Thyroid gland (tissue), 4 donors: ENCODE data around the gene NPC1. TPM values are rescaled to one million over a fixed set of nuclear protein-coding genes. Genes with fewer than 3 reads are reported as not detected.
"Not testable (repeated sequence)": the region's sequence is repeated elsewhere in the genome, so short reads cannot be mapped to it uniquely, and the experiment has no call there.

Source experiments
- DNase-seq, 2 donors: peaks; one replicate each; pipeline ENCODE4 v3.0.0-alpha.2; 2019
- H3K27ac ChIP-seq, 3 donors: fragments of 200-600 bp; sonication (generic); 1 replicate in 2 of 3; 2 replicates in 1 of 3; pipeline ENCODE4 v1.5.1; 2016 to 2019; ENCODE audit warnings: mild to moderate bottlenecking in 1 of 3, moderate library complexity in 1 of 3
- H3K27me3 ChIP-seq: fragments of 200-600 bp; sonication (generic); one replicate; pipeline ENCODE4 v1.5.1; 2019
- H3K36me3 ChIP-seq, 2 donors: fragments of 200-600 bp; sonication (generic); one replicate each; pipeline ENCODE4 v1.5.1; 2016 to 2019
- H3K4me1 ChIP-seq, 2 donors: fragments of 200-600 bp; sonication (generic); one replicate each; pipeline ENCODE4 v1.5.1; 2017 to 2019
- H3K4me3 ChIP-seq, 3 donors: fragments of 200-600 bp; sonication (generic); replicated peaks in 1 of 3; 1 replicate in 2 of 3; 2 replicates in 1 of 3; pipeline ENCODE4 v1.5.1; 2016; ENCODE audit warnings: mild to moderate bottlenecking in 1 of 3
- H3K9me3 ChIP-seq: fragments of 200-600 bp; sonication (generic); one replicate; pipeline ENCODE4 v1.5.1; 2017
- POLR2A ChIP-seq, 2 donors: fragments of 450-650 bp; IDR thresholded peaks; one replicate each; pipeline ENCODE4 v1.6.1; 2017; ENCODE audit warnings: antibody characterized with exemption in 2 of 2, mild to moderate bottlenecking in 2 of 2, moderate library complexity in 1 of 2
- WGBS, 2 donors: methylation state at CpG; one replicate each; pipeline ENCODE4 v1.1.5; 2017; 5-methylcytosine and 5-hydroxymethylcytosine counted together
- intact Hi-C: fragments of 100-400 bp; cut with DNase I; formaldehyde crosslinking; loops from one replicate; pipeline ENCODE4 v1.15.1; 2023
- total RNA-seq, 4 donors: library from RNA; depleted of rRNA; stranded (reverse); fragments of >200 nt; gene quantifications; one replicate each; pipeline ENCODE4 v1.2.3, GENCODE V29; 2016
- TF ChIP-seq, protein P1 (sequence below), 6 experiments: fragments of 200-600 bp in 3 of 6; fragments of 450-650 bp in 3 of 6; sonication (generic) in 3 of 6; IDR thresholded peaks; one replicate each; pipeline ENCODE4 v1.5.1; 2016 to 2019; ENCODE audit warnings: antibody characterized with exemption in 6 of 6, mild to moderate bottlenecking in 2 of 6, inconsistent platforms in 1 of 6, moderate library complexity in 1 of 6

The NPC1 gene
- total RNA-seq, 4 donors from 2014 or later: 32.8 to 68.6 (median 42.0) TPM

DNA sequence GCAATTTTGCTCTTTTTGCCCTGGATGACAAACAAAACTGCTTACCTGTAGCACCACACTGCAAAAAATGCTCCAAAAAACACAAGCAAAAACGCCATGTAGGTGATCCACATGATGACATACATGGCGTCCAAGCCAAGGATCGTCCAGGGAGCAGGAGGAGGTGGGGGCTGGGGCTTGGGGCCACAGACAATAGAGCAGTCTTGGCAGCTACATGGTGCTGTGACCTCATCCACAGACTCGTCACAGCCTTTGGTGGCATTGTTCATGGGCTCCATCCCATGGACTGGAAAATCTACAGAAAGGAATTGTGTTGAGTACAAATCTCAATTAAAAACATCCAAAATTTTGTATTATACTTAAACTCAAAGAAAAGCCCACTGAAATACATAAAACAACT, 26.1 kb downstream of the NPC1 start:
- H3K4me1 ChIP-seq: no peaks in the 10 kb centered on the region
- no peak overlapping the region for H3K4me3 ChIP-seq
- H3K9me3 ChIP-seq: no peaks in the 10 kb centered on the region
- no peaks in the 10 kb centered on the region for H3K27me3 ChIP-seq
- TF ChIP-seq, protein P1, sequence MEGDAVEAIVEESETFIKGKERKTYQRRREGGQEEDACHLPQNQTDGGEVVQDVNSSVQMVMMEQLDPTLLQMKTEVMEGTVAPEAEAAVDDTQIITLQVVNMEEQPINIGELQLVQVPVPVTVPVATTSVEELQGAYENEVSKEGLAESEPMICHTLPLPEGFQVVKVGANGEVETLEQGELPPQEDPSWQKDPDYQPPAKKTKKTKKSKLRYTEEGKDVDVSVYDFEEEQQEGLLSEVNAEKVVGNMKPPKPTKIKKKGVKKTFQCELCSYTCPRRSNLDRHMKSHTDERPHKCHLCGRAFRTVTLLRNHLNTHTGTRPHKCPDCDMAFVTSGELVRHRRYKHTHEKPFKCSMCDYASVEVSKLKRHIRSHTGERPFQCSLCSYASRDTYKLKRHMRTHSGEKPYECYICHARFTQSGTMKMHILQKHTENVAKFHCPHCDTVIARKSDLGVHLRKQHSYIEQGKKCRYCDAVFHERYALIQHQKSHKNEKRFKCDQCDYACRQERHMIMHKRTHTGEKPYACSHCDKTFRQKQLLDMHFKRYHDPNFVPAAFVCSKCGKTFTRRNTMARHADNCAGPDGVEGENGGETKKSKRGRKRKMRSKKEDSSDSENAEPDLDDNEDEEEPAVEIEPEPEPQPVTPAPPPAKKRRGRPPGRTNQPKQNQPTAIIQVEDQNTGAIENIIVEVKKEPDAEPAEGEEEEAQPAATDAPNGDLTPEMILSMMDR (IDR thresholded peaks at IDR 0.05): no peak
- no peak for TF ChIP-seq POLR2A (IDR thresholded peaks at IDR 0.05)
- WGBS, 2 donors: 87 to 100% methylated on average over 4 of the region's 4 CpGs
- no peak for DNase-seq
- H3K36me3 ChIP-seq: peaks cover 21 to 22% of the 10 kb centered on the region in 2 donors
- no peak overlapping the region for H3K27ac ChIP-seq
- intact Hi-C loops: no loop called here

DNA sequence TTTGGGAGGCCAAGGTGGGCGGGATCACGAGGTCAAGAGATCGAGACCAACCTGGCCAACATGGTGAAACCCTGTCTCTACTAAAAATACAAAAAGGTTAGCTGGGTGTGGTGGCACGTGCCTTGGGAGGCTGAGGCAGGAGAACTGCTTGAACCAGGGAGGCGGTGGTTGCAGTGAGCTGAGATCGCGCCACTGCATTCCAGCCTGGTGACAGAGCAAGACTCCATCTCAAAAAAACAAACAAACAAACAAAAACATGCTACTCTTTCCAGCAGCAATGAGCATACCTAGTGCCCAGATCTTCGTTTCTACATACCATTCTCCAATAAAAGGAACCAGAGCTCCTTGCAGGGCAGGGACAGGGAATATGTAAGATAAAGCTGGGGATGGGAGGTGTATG, 28.8 kb downstream of the NPC1 start:
- H3K4me1 ChIP-seq, H3K27me3 ChIP-seq, H3K4me3 ChIP-seq, DNase-seq, H3K9me3 ChIP-seq, H3K27ac ChIP-seq, intact Hi-C loops: not testable (repeated sequence)
- H3K36me3 ChIP-seq: peaks cover 41 to 42% of the 10 kb centered on the region in 2 donors
- 97 to 98% methylated on average over 8 of the region's 8 CpGs for WGBS, 2 donors

DNA sequence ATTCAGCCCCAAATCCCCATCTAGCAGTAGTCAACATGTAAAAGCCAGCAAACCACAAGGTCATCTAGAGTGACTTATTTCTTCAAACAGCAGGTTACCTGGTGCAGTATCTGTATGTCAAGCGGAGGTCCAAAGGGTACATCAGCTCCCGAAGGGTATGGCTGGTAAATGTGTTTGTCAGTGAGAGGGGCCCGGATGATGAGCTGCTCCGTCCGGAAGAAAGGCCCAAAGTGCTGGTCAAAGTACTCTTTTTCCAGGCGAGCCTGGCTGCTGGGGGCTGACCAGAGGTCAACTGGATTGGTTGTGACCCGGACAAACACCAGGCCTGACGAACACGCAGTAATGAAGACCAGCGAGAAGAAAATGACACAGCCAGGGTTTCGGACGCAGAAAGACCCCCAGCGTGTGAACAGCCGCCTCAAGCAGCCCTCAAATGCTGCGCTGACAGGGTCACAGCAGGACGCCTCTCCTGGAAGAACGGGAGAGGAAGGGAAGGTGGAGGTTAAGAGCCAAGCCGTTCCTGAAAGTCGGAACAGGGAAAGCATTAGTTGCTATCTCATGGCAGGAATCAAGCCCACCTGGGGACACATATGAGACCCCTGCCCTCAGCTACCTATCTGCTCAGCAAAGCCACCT, 30.0 kb downstream of the NPC1 start:
- intact Hi-C loops: no loop called here
- no peak overlapping the region for H3K27ac ChIP-seq
- H3K4me3 ChIP-seq: no peak overlapping the region
- TF ChIP-seq, protein P1 (IDR thresholded peaks at IDR 0.05): no peak
- 96% methylated on average over 19 of the region's 19 CpGs for WGBS, 2 donors
- H3K9me3 ChIP-seq: no peaks in the 10 kb centered on the region
- H3K4me1 ChIP-seq: peaks cover 3 to 4% of the 10 kb centered on the region in 2 donors
- DNase-seq: no peak
- no peaks in the 10 kb centered on the region for H3K27me3 ChIP-seq
- H3K36me3 ChIP-seq: peaks cover 40 to 41% of the 10 kb centered on the region in 2 donors

DNA sequence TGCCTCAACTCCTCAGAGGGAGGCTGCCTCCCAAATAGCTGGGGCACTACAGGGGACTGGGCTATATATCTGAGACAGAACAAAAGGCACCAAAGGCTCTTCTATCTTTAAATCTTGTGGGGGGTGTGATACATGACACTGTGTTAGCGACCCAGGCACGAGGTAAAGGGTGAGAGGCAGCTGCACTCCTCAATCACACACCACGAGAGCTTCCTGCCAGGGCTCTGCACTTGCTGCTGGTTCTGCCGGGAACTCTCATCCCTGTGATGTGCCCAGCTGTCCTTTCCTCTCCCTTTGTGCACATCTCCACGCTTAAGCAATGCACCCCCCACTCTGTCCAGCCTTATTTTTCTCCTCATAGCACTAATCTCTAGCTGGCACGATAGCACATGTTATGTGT, 32.4 kb downstream of the NPC1 start:
- no peak for DNase-seq
- WGBS, 2 donors: 90 to 99% methylated on average over 6 of the region's 6 CpGs
- no peak overlapping the region for H3K27ac ChIP-seq
- H3K27me3 ChIP-seq: no peaks in the 10 kb centered on the region
- TF ChIP-seq, protein P1 (IDR thresholded peaks at IDR 0.05): no peak
- intact Hi-C loops: no loop called here
- peaks cover 7 to 11% of the 10 kb centered on the region in 2 donors for H3K4me1 ChIP-seq
- no peak overlapping the region for H3K4me3 ChIP-seq
- H3K36me3 ChIP-seq: peaks cover 29 to 36% of the 10 kb centered on the region in 2 donors
- H3K9me3 ChIP-seq: no peaks in the 10 kb centered on the region

DNA sequence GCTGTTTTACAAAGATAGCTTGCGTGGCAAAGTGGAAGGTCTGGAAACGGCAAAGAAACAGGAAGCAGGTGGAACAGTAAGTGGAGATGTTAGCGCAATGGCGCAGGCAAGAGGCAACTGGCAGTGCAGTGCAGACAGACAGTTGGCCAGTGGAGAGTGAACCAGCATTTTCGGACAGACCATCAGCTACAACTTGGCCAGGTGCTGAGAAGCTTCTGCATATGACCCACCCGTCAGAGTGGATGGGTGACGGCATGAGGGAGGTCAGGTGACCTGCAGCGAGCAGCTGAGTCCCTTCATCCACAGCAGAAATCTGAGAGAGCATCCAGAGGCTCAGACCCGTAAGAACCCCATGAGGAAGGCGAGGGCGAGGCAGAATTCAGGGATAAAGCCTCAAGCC, 33.8 kb downstream of the NPC1 start:
- DNase-seq: no peak
- Histone ChIP-seq H3K27me3 (no peaks in the 10 kb centered on the region), H3K27ac (no peak overlapping the region), H3K9me3 (no peaks in the 10 kb centered on the region), H3K36me3 (peaks cover 29 to 36% of the 10 kb centered on the region in 2 donors), H3K4me3 (no peak overlapping the region), H3K4me1 (peaks cover 7 to 11% of the 10 kb centered on the region in 2 donors)
- TF ChIP-seq, protein P1 (IDR thresholded peaks at IDR 0.05): no peak
- TF ChIP-seq POLR2A (IDR thresholded peaks at IDR 0.05): no peak
- intact Hi-C loops: no loop called here
- WGBS, 2 donors: 87 to 90% methylated on average over 11 of the region's 11 CpGs
